Dedifferentiated amniotic fluid mesenchymal stem cell (primary cell): ENCODE measurements around the gene CFAP69.
"Not testable (repeated sequence)": the region's sequence is repeated elsewhere in the genome, so short reads cannot be mapped to it uniquely, and the experiment has no call there.

Source experiments
- DNase-seq: peaks from one replicate; pipeline ENCODE4 v3.0.0-alpha.2; 2016; ENCODE audit errors: extremely low spot score

CFAP69 gene

DNA sequence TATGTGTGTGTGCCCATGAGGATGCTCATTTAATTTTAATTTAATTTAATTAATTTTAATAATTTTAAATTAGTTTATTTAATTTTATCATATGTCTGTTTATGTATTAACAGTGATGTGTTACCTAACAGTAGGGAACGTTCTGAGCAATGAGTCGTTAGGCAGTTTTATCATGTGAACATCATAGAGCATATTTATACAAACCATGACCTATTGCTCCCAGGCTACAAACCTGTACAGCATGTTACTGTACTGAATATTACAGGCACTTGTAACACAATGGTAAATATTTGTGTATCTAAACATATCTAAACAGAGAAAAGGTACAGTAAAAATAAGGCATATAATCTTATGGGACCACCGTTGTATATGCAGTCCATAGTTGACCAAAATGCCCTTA is 13.7 kb upstream of the CFAP69 start:
- DNase-seq: no peak

GRCh38 chr7:90232430-90232829 is 12.5 kb upstream of the CFAP69 start:
- DNase-seq: no peak

DNA sequence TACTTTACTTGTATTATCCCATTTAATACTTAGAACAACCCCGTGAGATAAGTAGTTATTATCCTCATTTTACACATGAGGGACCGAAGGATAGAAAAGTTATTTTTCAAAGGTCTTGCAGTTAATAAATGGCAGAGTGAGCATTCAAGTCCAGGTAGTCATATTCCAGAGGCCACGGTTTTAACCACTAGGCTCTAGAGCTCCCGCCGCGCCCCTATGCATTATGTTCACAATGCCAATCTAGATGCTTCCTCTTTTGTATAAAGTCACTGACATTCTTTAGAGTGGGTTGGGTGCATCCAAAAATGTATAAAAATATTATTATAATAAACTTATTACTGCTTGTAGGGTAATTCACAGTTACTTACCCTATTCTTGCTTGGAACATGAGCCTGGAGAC is 11.4 kb upstream of the CFAP69 start:
- no peak for DNase-seq

- no peak for DNase-seq
Observed at GRCh38 chr7:90236721-90237289, 8.2 kb upstream of the CFAP69 start.

GRCh38 chr7:90238022-90238421 is 7.0 kb upstream of the CFAP69 start:
- no peak for DNase-seq

DNA sequence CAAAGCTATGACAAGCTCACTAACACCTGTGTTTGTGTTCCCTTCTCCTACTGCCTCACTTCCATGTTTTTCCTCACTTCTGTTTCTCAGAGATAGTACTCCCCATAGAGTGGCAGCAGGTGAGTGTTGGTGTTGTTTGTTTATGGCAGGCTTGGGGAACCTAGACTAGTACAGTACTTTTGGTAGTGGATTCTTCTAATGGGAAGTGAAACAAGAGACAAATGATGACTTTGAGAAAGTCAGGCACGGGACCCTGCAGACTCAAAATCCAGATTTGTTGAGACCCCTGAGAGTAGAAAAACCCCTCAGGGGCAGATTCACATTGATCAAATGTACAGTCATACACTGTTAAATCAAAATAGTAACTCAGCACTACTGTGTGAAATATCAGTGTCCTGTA is 6.4 kb upstream of the CFAP69 start:
- no peak for DNase-seq

DNA sequence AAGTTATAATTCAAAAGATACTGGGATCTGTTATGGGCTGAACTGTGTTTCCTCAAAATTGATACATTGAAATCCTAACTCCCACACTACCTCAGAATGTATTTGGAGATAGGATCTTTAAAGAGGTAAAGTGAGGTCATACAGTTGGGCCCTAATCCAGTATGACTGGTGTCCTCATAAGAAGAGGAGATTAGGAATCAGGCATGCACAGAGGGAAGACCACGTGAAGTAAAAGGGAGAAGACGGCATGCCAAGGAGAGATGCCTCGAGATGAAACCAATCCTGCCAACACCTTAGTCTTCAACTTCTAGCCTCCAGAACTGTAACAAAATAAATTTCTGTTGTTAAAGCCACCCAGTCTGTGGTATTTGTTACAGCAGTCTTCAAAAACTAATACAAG is 5.9 kb upstream of the CFAP69 start:
- no peak for DNase-seq

DNA sequence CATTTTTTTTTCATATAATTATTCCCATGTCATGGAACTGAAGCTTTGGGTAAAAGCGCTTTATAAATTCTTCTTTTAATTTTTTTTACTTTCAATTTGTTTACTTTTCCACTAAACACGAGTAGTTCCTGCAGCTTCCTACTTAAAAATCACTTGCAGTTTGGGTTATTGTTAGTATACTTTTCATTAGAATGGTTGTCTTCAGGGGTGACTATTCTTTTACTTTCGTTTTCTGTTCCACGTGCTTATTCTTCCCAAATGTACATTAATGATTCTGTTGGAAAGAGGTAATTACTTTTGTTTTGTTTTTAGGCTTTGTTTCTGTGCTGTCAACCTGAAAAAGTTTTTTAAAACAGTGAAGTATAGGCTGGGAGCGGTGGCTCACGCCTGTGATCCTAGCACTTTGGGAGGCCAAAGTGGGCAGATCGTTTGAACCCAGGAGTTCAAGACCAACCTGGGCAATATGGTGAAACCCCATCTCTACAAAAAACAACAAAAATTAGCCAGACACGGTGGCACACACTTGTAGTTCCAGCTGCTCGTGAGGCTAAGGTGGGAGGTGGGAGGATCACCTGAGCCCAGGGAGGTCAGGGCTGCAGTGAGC is 5.2 kb upstream of the CFAP69 start:
- no peak for DNase-seq

- DNase-seq: no peak
Observed at GRCh38 chr7:90242369-90243168, 2.4 kb upstream of the CFAP69 start.

- DNase-seq: no peak
Observed at GRCh38 chr7:90243556-90243955, 1.4 kb upstream of the CFAP69 start.

GRCh38 chr7:90244565-90244908 is 437 bp upstream of the CFAP69 start:
- no peak for DNase-seq

- DNase-seq: no peak
Observed at GRCh38 chr7:90246171-90246570, 1.2 kb downstream of the CFAP69 start.

GRCh38 chr7:90248706-90249105 is 3.7 kb downstream of the CFAP69 start:
- no peak for DNase-seq

GRCh38 chr7:90250601-90251303 is 5.8 kb downstream of the CFAP69 start:
- DNase-seq: peak; percentile 61

DNA sequence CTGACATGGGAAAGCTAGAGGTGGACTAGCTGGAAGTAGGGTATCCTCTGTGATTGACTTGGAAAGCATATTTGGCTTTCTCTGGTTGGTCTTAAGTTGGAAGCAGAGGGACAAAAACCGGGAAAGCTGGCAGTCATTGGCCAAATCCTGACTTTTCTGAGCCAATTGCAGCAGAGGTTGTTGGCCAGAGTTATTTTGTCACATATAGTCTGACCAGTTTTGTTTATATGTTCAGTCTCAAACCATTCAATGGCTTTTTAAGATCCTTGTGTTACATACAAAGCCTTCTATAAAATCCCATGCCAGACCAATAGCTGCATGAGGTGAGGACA is 6.3 kb downstream of the CFAP69 start:
- DNase-seq: no peak

GRCh38 chr7:90256011-90256410 is 11.0 kb downstream of the CFAP69 start:
- not testable (repeated sequence) for DNase-seq

DNA sequence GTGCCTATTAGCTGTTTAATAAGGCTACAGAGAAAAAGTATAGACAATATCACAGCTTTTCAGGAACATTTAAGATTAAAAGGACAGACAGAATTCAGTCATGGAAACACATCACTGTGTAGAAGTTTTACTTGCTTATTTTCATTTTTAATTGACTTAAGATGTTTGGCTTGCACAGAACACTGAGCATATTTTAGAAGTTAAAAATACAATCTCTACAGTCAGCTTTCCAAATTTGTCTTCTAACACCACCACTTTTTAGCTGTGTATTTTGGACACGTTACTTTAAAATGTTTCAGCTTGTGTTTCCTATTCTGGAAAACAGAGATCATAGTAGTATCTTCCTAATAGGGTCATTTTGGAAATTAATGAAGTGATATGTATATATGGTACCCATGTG is 11.8 kb downstream of the CFAP69 start:
- no peak for DNase-seq

GRCh38 chr7:90261441-90261840 is 16.5 kb downstream of the CFAP69 start:
- no peak for DNase-seq

DNA sequence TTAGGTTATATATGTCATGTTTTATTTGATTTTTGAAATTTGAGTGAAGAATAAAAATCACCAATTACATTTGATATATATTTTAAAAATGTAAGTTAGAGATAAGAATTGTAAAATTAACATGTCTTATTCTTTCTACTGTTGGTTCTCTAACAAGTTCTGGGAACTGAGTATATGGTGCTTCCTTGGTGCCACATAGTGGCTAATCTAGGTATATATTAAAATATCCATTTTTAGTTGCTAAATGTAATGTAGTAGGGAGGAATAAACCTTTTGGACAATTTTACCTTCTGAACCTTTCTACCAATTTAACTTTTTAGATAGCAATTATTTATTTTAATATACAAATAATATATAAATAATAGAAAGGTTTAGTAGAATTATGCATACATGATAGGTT is 17.5 kb downstream of the CFAP69 start:
- DNase-seq: peak; percentile 63

DNA sequence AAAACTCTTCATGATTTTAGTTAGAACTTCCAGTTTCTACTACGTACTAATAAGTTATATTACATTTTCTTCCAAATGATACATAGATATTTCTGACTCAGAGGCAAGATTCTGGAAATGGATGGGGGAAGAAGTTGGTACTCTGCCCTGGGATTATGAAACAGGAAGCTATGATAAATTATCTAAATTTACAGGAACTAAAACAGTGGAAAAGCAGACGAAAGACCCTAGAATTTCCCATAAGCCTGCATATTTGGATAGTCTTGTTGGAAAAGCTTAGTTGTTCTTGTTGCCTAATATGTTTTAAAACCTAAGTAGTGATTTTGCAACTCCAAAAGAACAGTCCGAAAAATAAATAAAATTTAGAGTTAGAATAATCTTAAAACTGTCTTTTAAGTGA is 21.8 kb downstream of the CFAP69 start:
- DNase-seq: no peak

DNA sequence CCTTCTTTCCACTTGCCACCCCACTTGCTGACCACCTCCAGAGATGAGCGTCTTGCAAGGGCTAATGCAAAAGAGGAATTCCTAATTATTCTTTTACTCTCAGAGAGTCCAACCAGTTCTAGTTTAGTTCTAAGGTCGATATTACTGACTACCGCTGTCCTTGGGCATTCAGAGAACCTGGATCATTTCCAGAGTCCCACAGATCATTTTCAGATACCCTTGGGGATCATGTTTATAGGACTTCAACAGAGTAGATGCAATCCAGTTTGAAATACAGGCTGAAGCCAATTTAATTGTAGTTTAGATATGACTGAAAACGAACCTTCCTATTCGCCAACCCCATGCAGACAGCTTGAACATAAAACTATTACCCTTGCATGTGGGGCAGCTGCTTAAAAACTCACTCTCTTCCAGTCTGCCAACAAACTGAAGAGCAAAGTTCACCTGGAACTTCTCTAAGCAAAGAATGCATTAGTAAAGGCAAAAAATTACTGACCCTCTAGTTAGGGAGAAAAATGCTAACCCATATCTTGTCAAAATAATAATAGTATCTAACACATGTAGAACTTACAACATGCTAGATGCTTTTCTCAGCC is 22.4 kb downstream of the CFAP69 start:
- no peak for DNase-seq

DNA sequence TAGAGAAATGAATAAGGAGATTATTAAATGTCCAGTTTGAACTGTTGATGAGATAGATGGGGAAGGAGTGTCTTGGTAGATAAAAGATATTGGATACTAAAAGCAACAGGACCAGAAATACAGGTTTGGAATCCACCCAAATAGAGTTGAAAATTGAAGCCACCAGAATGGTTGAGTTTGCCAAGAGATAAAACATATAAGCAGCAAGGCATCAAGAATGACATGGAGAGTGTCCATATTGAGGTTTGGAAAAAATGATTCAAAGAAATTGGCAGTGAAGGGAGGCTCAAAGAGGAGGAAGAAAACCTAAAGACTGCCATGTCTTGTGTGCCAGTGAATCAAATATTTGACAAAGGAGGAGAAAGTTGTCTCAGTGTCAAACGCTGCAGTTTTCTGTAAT is 24.2 kb downstream of the CFAP69 start:
- no peak for DNase-seq
